Inflammatory macrophage treated with lipopolysaccharide for 4 hours (primary cell): ENCODE data around the gene BICD1.
A peak's percentile ranks its signal among the peaks of the same experiment; 100 is the strongest.

Source experiments
- DNase-seq: peaks from one replicate; pipeline ENCODE4 v3.0.0-alpha.2; 2020

The BICD1 gene

DNA sequence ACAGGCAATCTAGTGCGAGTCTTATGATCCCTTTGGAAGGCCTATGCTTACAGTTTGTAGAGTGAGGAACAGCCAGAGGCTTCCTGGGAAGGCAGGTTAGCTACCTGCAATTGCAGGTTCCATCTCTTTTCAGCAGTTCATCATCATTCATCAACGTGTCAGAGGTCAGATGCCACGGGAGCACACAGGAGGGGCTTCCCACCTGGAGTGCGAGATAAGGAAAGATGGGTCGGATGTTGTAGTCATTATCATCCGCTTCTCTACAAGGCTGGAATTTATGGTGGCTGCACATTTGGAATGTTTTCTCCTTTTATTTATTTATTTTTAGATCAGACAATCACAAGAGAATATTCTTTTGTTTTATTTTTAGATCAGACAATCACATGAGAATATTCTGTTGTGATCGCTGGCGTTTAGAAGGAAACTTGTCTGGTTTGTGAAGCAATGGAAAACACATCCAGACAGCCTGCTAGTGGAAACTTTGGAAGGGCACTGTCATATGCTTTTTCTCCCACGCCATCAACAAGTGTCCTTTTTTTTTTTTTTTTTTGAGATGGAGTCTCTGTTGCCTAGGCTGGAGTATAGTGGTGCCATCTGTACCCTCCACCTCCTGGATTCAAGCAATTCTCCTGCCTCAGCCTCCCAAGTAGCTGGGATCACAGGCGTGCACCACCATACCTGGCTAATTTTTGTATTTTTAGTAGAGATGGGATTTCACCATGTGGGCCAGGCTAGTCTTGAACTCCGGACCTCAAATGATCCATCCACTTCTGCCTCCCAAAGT, 1.9 kb upstream of the BICD1 start:
- no peak for DNase-seq

DNA sequence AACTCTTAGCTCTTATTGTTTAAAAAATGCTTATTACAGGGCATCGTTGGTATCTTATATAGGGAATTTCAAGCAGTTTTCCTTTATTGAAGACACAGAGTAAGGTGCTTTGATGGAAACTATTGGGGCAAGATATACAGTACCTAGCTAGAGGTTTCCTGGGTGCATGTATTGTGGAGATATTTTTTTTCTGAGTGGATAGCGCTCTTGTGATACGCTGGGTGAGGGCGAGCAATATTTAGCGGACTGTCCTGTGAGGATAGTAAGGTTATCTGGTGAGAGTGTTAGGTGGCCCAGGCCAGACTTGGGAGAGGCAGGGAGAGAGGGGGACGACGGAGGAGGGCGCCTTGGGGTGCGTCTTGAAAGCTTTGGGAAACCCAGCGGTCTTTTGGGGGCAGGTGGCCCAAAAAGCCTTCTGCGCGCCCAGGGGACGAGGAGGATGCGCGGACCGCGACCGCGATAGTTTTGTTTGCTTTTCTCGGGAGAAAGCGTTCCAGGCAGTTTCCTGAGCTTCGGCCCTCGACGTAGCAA, 596 bp upstream of the BICD1 start:
- no peak for DNase-seq

DNA sequence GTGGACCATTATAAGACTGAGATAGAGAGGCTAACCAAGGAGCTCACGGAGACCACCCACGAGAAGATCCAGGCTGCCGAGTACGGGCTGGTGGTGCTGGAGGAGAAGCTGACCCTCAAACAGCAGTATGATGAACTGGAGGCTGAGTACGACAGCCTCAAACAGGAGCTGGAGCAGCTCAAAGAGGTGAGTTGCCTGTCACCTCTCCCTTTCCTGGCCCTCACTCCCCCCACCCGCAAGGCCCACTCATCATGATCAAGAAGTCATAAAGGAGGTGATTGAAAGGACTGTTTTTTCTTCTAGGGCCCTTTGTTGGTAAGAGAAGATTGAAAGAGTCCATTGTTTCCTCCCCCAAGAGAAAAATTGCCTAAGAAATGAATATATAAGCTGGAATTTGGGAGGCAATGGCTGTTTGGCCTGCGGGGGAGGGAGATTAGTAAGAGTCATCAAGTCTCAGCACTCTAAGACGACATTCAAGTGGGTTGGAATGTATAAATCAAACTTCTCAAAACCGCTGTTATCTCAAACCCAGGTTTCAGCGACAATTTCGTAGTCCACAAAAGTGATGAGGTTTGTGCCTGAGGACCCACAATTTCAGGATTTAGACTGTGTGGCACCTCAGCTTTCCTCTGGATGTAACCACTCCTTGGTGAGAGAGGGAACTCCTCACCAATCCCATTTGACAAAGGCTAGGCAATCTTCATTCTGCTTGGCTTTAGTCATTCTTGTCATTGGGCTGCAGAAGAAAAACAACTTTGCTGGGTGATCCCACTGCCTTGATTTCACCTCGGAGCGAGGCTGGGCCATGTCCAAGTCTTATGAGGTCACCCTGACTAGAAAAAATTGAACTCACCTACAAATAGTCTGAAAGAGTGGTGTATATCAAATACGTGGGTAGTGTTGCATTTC, 966 bp downstream of the BICD1 start:
- DNase-seq, result peak; percentile 27

DNA sequence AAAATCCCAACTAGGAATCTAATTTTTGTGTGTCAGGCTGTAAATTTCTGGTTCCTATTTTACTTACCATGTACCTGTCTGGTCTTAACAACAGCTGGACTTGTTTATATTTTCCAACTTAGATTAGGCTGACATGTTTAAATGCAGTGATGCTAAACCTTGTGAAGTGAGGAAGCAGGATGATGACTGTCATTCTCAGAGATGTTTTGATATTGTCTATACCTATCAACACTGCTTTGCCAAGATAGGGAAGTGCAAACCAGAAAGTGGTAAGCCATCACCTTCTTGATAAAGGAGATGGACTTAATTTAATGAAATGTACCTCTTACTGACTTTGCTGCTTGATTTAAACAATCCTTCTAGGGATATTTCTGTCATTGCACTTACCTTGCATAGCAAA, 2.1 kb downstream of the BICD1 start:
- peak; percentile 3 for DNase-seq

DNA sequence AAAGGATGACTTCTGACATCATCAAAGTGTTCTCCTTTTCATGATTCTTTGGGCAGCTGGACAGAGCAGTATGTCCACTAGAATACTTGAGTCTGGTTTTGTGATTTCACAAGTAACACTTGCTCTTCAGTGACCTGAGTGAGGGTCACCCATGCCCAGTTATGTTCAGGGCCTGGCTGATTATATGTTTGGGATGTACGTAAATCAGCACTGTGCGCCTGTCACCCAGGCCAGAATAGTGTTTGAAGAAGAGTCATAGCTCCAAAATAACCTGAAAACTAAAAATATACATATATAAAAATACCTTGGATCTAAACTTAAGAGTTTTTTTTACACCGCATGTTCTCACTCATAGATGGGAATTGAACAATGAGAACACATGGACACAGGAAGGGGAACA, 3.8 kb downstream of the BICD1 start:
- no peak for DNase-seq

DNA sequence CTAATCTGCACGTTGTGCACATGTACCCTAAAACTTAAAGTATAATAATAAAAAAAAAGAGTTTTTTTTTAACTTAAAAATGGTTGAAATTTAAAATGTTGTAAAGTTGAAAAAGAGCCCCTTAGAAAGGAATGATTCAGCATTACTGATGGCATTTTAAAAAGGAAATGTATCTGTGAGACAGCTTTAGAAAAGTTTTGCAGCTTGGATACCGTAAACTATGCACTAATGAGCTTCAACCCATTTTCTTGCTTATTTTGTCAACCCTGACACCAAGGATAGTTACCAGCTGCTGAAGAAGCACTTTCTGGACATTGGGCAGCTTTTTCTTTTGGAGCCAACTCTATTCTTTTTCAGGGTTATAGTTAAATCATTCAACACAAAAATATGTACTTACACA, 4.3 kb downstream of the BICD1 start:
- DNase-seq, result no peak

DNA sequence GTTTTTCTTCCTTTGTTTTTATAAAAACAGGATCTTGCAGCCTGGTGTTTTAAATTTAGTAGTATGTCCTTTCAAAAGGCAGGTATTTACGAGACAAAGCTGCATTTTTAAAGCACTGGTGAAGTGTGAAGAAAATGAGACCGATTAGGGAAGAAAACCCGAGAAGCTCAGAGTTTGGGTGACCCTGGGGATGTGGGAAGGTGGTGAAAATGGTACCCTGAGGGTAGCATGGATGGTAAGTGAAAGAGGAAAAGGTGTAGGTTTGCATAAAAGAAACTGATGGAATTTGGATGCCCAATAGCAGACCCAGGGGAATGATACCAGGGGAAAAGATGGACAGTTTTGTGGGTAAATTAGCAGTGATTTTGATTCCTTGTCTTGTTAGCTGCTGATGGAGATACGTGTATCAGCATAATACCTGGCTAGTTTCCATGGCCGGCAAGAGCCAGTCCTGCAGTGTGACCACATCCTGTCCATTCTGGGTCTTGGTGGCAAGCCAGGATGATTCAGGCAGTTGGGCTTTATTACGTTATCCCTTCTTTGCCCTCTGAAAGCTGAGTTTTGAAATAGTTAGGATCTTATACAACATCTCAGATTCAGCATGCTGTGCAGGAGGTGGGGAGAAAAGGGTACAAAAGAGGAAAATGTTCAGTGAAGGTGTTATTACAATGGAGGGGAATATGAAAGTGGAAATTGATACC, 8.9 kb downstream of the BICD1 start:
- peak; percentile 69 for DNase-seq

DNA sequence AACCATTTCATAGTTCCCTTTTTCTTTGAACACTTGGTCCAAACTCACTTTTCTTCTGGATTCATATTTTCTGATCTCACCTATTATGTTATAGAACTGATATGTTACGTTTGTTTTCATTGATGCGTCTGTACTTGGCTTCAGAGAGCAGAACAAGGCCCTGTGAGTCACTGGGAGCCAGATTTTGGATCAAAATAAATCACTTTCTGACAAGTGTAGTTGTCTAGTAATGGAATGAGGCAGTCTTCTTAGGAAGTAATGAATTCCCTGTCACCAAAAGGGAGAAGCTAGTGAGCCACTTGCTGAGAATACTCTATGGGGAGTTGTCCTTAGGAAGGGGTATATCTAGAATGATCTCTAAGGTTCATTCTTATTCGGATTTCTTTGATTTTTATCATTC, 10.2 kb downstream of the BICD1 start:
- no peak for DNase-seq

DNA sequence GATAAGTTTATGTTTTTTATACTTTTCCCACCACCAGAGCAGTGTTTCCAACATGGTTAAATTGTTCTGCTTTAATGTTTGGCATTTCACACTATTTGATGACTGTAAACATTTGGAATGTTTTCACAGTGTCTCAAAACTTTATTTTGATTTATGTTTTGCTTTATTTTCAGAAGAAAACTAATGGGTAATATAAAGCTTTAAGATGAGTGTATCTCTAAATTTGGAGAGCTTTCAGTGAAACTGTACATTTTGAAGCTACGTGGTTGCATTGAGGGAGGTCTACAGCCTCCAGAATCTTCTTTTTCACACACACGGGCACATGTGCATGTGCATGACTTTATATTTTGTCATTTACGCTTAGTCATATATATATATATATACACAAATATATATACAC, 10.7 kb downstream of the BICD1 start:
- no peak for DNase-seq

DNA sequence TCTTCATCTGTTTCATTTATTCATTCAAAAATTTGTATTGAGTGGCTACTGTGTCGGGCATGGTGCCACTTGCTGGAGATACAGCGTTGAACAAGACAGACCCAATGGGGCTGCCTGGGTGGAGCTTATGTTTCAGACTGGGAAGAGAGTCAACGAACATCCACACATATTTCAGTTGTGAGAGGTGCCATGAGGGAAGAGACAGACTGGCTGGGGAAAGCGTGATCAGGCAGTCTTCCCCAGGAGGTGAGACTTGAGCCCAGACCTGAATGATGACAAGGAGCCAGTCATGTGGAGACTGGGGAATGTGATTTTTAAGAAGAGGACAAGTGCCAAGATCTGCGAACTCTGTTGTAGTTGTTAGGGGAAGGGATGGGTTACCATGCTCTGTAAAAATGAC, 12.2 kb downstream of the BICD1 start:
- no peak for DNase-seq

DNA sequence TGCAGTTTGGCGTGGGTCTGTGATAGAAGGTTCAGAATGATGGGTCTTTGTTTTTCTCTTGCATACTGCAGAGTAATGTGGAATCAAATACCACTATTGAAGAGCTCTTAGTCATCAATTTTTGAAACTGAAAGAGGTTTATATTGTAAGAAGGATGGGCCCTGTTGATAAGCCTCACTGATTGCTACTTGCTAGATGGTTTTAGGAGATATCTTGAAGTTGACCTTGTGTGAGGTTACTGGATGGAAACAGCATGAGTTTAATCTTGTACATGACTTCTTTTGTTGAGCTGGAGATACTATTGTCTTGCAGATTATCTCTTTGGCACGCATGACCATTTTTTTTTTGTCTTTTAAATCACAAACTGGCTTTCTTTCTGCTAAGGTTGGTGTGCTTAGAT, 13.8 kb downstream of the BICD1 start:
- no peak for DNase-seq

DNA sequence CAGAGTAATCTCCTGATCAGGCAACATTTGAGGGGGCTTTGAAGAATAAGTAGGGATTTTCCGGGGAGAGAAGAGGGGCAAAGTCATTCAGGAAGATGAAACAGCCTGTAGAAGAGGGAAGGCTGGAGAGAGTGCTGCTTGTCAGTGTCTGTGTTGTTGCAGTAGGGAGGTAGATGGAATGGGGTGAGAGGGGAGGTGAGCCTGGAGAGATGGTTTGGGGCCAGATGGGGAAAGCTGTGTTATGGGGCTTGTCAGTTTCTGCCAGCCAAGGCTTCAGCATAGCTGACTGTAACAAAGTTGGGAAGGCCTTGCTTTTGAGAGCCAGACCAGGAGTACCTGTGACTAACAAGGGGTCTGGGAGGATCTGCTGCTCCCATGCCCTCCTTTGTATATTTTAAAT, 18.0 kb downstream of the BICD1 start:
- no peak for DNase-seq

DNA sequence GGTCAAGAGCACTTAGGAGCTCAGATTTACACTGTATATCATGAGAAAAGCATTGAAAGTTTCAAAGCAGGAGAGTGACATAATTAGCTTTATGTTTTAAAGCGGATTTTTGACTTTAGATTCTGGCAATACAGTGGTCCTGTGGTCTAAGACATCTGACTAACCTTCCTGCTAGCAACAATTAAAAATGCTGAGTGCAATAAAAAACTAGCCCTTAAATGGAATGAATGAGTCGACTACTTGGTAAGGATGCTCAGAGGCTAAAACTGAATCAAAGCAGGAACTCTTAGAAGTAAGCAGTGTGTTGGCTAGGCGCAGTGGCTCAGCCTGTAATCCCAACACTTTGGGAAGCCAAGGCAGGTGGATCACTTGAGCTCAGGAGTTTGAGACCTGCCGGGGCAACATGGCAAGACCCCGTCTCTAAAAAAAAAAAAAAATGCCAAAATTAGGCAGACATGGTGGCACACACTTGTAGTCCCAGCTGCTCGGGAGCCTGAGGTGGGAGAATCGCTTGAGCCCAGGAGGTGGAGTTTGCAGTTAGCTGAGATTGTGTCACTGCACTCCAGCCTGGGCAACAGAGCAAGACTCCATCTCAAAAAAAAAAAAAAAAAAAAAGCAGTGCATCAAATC, 18.9 kb downstream of the BICD1 start:
- no peak for DNase-seq

DNA sequence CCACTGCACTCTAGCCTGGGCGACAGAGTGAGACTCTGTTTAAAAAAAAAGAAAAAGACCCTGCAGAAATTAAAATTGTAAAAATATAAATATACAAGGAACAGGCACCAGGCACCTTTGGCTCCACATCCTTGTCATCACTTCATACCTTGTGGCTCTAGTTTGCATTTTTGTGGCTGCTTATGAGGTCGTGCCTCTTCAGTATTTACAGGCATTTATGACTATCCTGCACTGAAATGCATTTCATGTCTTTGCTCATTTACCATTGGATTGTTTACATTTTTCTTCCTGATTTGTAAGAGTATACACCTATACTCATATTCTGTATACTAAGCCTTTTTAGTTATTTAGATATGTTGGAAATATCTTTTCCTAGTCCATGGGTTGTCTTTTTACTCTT, 20.1 kb downstream of the BICD1 start:
- DNase-seq, result no peak

DNA sequence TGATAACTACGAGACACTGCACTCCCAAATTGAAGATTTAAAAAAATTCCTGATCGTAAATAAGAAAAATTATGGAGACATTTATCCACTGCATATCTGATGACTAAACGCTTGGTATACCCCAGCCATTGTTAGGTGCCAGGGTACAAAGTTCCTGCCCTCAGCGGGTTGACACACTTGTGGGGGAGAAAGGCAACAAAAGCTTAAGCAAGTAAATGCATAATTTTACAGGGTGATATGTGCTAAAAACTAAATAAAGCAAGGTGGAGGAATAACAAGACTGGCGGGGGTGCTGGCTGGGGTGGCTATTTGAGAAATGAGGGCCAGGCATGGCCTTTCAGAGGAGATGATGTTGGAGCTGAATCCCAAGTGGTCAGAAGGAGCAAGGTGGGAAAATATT, 25.0 kb downstream of the BICD1 start:
- DNase-seq, result no peak

DNA sequence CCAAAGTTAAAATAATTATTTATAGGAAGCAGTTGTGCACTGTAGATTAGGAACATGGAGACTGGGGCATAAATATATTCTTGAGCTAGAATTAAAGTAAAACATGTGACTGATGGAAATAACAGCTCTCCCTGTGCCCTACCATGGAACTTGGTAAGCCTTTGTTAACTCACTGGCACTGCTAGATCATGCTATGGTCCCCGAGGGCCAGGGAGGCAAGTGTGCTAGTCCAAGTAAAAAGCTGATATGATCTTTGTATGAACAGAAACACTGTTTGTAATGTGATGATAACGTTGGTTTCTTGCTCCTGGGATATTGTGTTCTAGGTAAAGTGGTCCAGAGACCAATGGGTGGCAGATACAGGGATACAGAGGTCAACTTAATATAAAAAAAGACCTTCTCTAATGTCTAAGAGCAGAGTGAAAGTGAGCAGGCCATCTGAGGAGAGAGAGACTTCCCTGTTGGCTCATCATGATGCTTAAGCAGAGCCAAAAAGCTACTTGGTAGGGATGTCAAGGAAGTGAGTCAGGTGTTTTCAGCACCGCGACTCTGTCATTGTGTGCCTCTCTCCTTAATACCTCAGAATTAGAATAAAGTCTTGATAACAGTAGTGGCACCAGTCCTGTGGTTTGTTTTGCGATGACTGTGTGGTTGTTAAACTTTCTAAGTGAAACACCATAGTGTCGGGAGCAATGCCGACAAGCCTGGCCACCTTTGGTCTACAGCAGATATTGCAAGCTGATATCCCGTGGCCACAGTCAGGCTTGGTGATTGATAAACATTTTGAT, 27.6 kb downstream of the BICD1 start:
- no peak for DNase-seq

DNA sequence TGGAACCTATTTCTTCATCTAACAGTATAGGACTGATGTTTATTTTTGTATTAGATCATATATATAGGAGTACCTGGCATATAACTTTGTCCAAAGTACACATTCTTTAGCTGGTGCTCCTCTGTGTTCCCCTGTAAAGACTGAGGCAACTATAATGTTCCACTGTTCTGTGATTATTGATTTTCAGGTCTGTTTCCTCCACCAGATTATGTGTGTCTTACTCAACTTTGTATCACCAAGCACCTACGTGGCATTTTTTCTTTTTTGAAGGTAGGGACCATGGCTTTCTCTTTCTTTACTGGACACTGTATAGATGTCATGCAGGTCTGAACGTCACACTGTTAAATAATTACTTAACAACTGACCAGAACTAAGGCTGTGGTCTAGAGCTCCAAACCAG, 29.3 kb downstream of the BICD1 start:
- no peak for DNase-seq

DNA sequence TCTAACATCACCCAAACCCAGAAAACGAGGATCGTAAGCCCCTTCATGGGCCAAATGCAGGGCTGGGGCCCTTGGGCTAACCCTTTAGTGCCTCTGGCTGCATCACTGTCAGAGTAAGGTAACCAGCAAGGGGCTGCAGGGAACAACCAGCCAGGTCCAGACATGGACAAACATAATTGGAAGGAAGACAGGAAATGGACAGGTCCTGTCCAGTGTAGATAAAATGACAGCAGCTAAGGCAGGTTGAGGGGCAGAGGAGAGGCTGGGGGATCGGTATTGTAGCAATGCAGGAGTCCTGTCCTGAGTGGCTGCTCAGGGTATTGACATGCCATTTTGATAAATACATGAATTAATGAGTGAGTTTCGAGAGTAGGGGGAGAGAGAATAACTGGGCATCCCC, 29.8 kb downstream of the BICD1 start:
- no peak for DNase-seq

DNA sequence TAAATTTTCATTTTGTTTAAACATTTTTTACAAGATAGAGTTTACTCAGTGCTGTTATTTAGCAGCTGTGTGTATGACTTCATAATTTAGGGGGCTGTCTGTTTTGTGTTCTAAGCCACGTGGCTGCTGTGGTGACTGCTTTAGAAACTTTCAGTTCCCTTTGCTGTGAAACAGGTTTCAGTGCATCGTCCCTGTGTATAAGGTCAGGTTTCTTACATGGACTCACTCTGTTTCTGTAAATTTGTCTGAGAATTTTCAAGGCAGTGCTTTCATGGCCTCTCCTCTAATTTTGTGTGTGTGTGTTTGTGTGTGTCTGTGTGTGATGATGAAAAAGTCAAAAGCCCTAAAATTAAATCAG, 32.4 kb downstream of the BICD1 start:
- DNase-seq, result peak; percentile 84

DNA sequence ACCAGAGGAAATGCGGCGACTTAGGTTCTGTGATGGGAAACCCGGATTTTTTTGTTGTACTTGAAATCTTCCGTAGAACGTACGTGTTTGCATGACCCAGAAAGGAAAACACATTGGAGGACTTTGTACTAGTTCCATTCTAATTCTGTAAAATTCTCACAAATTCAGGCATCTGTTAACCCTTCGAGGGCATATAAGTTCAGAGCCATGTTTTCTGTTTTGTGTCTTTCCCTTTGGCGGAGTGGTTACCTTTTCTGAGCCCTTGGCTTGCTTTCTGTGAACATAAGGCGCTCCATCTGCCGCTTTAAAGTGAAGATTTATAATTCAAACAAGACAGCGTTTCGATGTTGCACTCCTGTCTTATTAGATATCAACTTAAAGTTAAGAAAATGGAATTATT, 34.2 kb downstream of the BICD1 start:
- no peak for DNase-seq

DNA sequence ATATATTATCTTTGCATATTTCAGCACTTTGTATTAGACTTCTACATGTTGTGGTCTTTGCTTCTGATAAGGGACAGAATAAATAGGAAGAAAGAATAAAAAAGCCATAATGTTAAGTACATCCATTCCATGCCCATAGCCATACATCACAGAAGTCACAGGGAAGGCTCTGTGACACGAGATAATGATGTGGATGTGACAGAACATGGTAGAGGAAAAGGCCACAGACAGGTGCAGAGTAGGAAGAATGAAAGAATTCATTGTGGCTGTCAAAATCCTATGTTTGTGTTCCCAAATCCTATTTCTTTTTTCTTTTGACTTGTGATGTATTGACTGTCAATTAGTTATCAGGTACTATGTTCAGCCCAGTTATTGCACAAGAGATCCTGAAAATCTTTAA, 38.4 kb downstream of the BICD1 start:
- no peak for DNase-seq
